Epithelial cell of prostate (primary cell): Measurements from ENCODE around the gene CASR.
"Not testable (repeated sequence)": the region's sequence is repeated elsewhere in the genome, so short reads cannot be mapped to it uniquely, and the experiment has no call there.

Source experiments
- DNase-seq: peaks from one replicate; pipeline ENCODE4 v3.0.0-alpha.2; 2011; ENCODE audit warnings: low read depth, low spot score
- H3K27ac ChIP-seq: fragments of 450-650 bp; 2 replicates; pipeline ENCODE4 v1.5.1; 2017; ENCODE audit warnings: mild to moderate bottlenecking

Gene CASR, protein sequence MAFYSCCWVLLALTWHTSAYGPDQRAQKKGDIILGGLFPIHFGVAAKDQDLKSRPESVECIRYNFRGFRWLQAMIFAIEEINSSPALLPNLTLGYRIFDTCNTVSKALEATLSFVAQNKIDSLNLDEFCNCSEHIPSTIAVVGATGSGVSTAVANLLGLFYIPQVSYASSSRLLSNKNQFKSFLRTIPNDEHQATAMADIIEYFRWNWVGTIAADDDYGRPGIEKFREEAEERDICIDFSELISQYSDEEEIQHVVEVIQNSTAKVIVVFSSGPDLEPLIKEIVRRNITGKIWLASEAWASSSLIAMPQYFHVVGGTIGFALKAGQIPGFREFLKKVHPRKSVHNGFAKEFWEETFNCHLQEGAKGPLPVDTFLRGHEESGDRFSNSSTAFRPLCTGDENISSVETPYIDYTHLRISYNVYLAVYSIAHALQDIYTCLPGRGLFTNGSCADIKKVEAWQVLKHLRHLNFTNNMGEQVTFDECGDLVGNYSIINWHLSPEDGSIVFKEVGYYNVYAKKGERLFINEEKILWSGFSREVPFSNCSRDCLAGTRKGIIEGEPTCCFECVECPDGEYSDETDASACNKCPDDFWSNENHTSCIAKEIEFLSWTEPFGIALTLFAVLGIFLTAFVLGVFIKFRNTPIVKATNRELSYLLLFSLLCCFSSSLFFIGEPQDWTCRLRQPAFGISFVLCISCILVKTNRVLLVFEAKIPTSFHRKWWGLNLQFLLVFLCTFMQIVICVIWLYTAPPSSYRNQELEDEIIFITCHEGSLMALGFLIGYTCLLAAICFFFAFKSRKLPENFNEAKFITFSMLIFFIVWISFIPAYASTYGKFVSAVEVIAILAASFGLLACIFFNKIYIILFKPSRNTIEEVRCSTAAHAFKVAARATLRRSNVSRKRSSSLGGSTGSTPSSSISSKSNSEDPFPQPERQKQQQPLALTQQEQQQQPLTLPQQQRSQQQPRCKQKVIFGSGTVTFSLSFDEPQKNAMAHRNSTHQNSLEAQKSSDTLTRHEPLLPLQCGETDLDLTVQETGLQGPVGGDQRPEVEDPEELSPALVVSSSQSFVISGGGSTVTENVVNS

DNA sequence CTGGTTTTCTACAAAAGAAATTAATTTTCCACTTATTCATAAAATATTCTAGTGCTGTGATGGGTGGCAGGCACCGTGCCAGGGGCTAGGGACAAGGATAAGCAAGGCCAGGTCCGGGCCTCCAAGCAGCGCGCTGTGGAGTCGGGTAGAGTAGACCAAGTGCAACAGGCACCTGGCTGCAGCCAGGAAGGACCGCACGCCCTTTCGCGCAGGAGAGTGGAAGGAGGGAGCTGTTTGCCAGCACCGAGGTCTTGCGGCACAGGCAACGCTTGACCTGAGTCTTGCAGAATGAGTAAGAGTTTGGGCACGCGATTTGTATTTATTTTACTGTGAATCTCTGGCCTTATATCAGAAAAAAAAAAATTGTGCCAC lies at the start of gene CASR:
Gene CASR (plus strand): TSS at position 148 of the 372 bp plus-strand sequence. CDS start 70,522 bp downstream, outside the sequence.
- peak; percentile 3 for DNase-seq
- no peak within 1 kb of the TSS for H3K27ac ChIP-seq

DNA sequence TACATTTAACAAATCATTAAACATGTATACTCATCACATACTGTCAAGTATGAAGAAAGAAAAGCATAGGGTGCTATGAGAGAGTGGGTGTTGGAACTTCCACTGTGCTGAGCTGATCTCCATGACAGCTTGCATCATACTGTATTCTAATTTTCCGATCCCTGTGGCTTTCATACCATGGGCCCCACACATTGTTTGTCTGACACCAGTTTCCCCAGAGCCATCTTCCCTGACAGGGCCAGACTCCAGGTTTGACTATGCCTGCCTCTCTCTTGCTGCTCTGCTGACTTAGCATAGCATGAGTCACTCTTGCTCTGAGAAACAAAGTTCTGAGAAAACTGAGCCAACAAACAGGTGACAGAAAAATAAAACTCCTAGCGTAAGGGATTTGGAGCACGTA lies 37.0 kb upstream of the CASR start:
- peak overlapping the region; percentile 13 for H3K27ac ChIP-seq
- no peak for DNase-seq

DNA sequence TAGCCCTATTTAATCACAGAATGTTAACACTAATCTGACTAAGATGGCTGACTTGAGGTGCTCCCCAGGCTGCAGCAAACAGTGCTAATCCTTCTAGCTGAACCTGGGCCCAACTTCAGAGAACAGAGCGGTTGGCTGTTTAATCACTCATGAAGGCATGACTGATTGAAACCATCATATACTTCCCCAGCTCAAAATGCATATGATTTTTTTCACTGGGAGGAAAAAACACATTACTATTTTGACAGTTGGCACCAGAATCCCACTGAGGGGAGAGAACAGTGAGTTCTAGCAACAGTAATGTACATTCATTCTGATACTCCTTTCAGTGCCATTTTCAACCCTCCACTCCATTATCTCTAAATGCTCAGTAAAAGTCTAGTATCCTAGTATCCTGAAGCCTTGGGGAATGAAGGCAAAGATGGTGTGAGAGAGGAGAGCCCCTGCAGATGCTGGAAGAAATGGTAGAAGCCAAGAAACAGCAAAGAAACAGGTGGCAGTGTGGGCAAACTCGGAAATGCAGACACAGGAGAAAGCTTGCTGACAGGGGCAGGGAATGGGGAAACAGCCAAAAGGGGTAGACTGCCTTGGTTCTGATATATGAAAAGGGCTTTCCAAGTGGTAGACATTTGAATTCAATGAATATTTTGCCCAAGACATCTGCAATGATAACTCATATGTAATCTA lies 34.4 kb upstream of the CASR start:
- H3K27ac ChIP-seq, result no peak overlapping the region
- no peak for DNase-seq

DNA sequence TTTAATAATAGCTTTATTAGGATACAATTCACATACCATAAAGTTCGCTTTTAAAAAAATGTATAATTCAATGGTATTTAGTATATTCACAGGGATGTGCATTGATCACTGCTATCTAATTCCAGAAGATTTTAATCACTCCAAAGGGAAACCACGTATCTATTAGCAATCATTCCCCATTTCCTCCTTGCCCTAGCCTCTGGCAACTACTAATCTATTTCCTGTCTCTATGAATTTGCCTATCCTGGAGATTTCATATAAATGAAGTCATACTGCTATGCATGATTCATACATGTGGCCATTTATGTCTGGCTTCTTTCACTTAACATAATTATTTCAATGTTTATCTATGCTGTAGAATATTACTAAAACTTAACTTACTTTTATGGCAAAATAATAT lies 32.0 kb upstream of the CASR start:
- DNase-seq, result peak; percentile 29
- H3K27ac ChIP-seq, result peak overlapping the region; percentile 69

DNA sequence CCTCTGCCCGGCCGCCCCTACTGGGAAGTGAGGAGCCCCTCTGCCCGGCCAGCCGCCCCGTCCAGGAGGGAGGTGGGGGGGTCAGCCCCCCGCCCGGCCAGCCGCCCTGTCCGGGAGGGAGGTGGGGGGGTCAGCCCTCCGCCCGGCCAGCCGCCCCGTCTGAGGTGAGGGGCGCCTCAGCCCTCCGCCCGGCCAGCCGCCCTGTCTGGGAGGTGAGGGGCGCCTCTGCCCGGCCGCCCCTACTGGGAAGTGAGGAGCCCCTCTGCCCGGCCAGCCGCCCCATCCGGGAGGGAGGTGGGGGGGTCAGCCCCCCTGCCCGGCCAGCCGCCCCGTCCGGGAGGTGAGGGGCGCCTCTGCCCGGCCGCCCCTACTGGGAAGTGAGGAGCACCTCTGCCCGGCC lies 18.5 kb upstream of the CASR start:
- H3K27ac ChIP-seq, DNase-seq: not testable (repeated sequence)

DNA sequence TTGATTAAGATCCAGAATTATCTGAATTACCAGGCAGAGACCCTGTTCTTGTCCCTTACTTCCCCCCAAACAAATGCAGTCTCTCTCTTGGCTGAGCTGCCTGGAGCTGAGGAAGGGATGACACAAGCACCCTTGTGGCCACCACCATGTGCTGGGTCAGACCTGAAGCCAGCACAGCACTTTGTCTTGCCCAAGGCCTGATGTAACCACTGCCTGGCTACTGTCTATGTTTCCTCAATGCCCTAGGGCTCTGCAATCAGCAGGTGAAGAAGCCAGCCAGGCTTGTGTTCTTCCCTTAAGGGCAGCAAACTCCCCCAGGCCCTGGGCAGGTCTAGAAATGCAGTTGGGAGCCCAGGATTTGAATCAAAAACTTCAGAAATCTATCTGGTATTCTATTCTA lies 15.8 kb upstream of the CASR start:
- DNase-seq, result no peak
- H3K27ac ChIP-seq, result no peak overlapping the region

DNA sequence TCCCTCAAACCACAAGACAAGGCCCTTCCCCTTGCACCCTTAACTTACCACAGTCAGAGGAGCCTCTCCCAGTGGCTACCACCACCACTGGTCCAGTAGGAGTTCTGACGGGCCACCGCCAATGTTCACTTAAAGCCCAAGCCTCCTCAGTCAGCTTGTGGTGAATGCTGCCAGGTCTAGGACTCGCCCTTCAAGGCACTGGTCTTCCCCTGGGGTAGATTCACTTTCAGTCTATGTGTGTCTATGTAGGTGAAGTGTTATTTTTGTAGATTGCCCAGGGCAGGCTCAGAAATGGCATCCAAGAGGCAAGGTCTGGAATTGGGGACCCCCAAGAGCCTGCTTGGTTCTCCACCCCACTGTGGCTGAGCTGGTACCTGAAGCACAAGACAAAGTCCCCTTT lies 15.4 kb upstream of the CASR start:
- H3K27ac ChIP-seq, result no peak overlapping the region
- DNase-seq, result no peak

DNA sequence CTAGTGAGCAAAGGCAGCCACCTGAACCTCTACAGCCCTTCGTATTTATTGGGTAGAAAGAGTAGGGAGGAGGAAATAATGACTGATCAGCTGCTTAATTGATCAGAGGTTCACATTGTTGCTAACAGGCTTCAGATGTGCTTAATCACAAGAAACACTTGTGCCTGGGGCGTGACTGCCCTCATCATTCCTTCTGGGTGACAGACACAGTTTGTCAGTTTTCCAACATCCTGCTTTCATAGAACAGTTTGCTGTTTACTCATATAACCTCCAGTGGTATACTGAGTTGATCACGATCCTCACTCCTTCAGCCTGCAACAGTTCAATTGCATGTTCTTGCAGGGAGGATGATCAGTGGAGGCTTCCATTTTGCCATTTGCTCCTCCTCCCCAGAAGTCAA lies 13.6 kb upstream of the CASR start:
- DNase-seq, result peak; percentile 34
- H3K27ac ChIP-seq, result peak overlapping the region; percentile 44

DNA sequence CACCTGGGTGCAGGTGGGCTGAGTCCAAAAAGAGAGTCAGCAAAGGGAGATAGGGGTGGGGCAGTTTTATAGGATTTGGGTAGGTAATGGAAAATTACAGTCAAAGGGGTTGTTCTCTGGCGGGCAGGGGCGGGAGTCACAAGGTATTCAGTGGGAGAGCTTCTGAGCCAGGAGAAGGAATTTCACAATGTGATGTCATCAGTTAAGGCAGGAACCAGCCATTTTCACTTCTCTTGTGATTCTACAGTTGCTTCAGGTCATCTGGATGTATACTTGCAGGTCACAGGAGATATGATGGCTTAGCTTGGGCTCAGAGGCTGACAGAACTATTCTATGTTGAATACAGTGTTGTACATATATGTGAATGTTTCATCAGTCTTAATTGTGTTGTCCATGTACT lies 12.1 kb upstream of the CASR start:
- not testable (repeated sequence) for DNase-seq, H3K27ac ChIP-seq

DNA sequence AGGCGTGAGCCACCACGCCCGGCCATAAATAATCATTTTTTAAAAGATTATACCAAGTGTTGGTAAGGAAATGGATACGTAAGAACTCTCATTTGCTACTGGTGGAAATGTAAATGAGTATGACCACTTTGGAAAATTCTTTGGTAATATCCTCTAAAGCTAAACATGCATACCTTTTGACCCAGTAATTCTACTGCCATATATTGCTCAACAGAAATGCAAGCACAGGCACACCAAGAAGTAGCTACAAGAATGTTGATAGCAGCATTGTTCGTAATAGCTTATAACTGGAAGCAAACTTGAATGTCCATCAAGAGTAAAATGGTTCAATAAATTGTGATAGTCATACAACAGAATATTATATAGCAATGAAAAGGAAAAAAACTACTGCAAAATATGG lies 4.8 kb upstream of the CASR start:
- no peak overlapping the region for H3K27ac ChIP-seq
- DNase-seq, result no peak

DNA sequence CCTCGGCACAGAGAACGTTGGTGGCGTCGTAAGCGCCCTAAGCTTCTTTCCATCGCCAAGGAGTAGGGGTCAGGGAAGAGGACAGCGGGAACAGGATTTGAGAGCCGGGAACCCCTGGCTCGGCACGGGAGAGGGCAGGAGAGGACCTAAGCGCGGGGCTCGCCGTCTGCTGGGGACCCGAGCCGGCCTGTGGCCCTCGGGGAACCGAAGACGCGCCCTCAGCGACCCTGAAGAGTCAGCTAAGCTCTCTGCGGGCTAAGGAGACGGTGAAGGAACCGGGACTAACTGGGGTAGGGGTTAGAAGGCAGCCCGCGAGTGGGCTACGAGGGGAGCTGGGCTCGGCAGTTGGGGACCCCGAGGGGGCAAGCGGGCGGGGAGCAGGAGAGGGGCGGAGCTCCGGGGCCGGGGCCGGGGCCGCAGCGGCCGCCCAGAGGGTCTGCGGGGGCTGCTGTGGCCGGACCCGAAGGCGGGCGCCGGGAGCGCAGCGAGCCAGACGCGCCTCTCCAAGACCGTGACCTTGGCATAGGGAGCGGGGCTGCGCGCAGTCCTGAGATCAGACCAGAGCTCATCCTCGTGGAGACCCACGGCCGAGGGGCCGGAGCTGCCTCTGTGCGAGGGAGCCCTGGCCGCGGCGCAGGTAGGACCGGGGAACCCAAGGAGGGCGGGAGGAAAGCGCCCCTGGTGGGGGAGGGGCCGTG lies 574 bp downstream of the CASR start:
- no peak overlapping the region for H3K27ac ChIP-seq
- no peak for DNase-seq

DNA sequence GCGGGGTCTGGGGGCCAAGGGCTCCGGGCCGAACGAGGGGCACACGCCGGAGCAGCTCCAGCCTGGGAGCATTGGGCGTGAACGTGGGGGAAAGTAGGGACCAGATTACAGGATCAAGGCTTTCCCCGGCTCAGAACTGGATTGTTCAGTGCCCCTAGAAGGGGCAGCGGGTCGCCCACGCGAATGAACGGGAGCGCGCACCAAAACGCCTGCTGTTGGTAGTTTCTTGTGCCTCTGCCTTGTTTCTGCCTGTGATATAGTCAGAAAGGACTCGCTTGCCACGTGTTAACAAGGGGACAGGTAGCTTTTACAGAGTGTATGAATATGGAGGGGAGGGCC lies 1.1 kb downstream of the CASR start:
- no peak overlapping the region for H3K27ac ChIP-seq
- DNase-seq, result no peak

DNA sequence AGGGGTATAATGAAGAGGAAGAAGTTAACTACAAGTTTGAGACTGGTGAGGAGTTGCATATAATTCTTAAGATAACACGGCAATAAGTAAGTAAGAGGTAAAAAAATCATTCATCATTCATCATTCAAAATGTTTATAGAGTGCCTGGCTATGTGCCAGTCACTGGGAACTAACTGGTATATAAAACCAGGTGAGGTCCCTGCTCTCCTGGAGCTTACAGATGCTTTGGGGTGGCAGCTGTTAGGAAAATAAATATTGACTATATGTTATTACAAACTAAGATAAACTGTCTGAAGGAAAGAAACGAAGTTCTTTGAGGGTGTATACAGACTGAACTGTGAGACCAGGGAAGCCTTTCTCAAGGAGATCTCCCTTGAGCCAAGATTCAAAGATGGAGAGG lies 2.9 kb downstream of the CASR start:
- no peak for DNase-seq
- H3K27ac ChIP-seq, result no peak overlapping the region

DNA sequence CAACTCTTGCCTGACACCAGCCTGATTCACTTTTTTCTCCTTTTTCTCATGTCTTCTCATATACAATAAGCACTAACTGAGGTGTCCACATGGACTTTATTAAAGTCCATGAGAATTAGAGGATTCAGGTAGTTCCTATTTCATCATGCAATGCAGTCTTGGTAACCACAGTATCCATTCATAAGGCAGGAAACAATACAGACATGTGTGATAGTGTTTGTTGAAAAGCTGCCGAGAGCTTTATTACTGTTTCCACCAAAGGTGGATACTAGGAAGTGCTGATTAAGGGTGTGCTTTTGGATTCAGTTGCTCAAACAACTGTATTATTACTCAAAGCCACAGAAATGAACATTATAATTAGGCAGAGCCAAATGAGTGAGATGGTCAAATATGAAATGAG lies 5.3 kb downstream of the CASR start:
- DNase-seq, result no peak
- H3K27ac ChIP-seq, result no peak overlapping the region

DNA sequence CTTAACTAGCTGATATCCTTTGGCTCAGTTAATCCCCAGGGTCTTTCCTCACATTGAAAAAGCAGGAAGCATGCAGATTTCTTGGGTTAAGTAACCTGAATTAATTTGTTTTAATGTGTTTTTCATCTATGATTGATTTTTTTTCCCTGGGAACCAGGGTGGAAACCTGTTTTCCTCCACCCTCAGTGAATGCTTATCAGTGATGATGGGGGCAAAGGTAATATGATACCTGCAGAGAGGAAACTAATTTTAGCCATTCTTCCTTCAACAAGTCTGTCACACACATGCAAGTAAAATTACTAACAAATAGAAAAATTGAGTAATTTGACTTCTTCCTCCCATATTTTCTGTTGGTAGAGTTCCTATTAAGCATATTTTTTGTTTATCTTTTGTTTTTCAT lies 5.9 kb downstream of the CASR start:
- H3K27ac ChIP-seq, result no peak overlapping the region
- no peak for DNase-seq

DNA sequence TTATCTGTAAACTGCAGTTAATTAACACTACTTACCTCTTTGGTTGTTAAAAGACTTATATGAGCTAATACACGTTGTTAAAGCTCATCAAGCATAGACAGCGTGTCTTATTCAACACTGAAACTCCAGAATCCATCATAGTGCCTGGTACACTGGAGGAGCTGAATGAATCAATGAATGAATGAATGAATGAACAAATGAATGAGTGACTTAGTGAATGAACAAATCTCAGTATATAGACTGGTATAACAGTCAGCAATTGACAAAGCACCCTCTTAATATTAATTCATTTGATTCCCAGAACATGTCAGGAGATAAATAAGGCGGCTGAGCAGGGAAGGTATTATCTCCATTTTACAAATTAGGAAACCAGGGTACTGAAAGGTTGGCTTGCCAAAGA lies 7.1 kb downstream of the CASR start:
- no peak for DNase-seq
- no peak overlapping the region for H3K27ac ChIP-seq

DNA sequence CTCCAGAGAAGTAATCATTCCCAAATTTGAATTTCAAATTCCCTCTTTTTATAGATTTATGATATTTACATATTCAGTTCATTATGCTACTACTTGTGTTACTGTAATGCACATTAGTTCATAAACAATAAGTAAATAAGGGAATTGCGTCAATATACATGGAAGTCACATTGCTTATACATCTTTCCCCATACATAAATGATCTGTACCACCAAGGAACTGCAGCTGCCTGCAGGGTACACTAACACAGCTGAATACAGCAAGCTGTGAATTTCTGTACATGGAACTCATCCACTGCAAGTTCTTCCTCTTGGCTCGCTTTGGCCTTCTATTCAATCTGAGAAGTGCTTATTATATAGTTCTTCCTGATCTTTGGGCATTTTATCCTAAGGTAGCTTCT lies 15.5 kb downstream of the CASR start:
- no peak for DNase-seq
- no peak overlapping the region for H3K27ac ChIP-seq

DNA sequence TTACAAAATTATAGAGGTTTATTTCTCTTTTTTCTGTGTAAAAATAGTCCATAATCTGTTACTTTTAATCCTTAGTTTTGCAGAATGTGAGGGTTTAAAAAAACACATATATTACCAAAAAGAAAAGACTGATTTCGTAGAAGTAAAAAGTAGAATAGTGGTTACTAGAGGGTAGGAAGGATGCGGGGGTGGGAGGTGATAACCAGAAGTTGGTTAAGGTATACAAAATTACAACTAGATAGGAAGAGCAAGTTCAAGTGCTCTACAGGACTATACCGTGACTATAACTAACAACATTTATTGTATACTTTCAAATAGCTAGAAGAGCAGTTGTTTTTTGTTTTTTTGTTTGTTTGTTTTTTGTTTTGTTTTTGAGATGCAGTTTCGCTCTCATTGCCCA lies 16.1 kb downstream of the CASR start:
- no peak for DNase-seq
- no peak overlapping the region for H3K27ac ChIP-seq

DNA sequence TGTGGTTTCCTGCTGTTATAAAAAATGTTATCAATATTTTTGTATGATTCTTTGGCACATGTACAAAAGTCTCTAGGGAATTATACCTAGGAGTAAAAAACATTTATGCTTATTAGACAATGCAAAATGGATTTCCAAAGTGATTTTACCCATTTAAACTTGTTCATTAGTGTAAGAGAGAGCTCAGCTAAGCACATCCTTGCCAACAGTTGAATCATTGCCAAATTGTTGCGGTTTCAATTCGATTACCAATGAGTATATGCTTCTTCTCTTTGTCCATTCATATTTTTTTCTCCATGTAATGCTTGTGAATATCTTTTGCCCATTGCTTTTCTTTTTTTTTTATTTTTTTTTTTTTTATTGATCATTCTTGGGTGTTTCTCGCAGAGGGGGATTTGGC lies 17.2 kb downstream of the CASR start:
- no peak for DNase-seq
- no peak overlapping the region for H3K27ac ChIP-seq

DNA sequence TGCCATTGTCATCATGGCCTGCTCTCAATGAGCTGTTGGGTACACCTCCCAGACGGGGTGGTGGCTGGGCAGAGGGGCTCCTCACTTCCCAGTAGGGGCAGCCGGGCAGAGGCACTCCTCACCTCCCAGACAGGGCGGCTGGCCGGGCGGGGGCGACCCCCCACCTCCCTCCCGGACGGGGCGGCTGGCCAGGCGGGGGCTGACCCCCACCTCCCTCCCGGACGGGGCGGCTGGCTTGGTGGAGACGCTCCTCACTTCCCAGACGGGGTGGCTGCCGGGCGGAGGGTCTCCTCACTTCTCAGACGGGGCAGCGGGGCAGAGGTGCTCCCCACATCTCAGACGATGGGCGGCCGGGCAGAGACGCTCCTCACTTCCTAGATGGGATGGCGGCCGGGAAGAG lies 18.0 kb downstream of the CASR start:
- not testable (repeated sequence) for DNase-seq, H3K27ac ChIP-seq
